ENCODE measurements around the gene PADI2. TPM values are rescaled to one million over a fixed set of nuclear protein-coding genes. Genes with fewer than 3 reads are reported as not detected.

PADI2 gene
- 1.3 and 1.5 TPM in 2 replicates for polyA plus RNA-seq

GRCh38 chr1:17119076-17119772, at the start of gene PADI2:
PADI2 (minus strand) TSS chr1:17119451; CDS start chr1:17119371, 80 bp downstream.

DNA sequence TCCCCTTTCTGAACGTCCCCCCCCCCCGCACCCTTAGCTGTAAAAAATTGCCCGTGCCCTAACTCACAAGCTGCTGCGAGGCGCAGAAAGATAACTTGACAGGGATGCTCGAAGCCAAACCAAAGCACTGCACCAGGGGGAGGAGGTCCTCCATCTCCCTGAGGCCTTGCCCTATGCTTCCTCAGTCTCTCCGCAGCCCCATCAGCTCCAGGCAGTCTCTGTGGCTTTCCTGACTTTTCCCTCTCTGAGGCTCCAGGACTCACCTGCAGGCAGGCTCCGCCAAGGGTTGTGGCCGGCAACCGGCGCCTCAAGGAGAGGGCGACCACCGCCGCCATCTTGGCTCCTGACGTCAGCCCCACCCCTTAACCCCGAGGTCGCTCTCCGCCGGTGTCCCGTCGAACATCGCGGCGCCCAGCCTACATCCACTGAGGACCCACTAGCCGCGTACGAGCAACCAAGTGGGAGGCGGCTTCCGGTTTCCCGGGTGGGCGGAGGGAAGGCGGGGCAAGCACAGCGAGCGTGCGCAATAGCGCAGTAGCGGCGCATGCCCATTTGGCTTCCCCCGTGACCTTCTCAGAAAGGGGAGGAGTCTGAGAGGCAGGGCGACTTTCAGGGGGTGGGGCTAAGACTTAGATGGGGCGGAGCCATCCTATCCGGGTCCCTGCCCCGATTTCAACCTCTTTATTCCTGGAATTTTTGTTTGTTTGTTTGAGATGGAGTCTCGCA, 65.4 kb downstream of the PADI2 start, which contains the start of gene SDHB:
TSS of gene SDHB (minus strand) at position 348 of the 726 bp plus-strand sequence. CDS start at position 335, 13 bp downstream.

Other genes with a start within 250 kb of the PADI2 start
- not detected in 2 replicates for gene RNU1-2, start 223.5 kb downstream of the PADI2 start, polyA plus RNA-seq
- 0.08 TPM in 1 of 2 replicates, not detected in the other for gene CROCC, start 197.5 kb downstream of the PADI2 start, polyA plus RNA-seq
- gene MFAP2, start 138.8 kb downstream of the PADI2 start, polyA plus RNA-seq, result not detected in 2 replicates
- 11.4 and 14.7 TPM in 2 replicates for gene ATP13A2, start 107.5 kb downstream of the PADI2 start, polyA plus RNA-seq
- 278 and 290 TPM in 2 replicates for gene SDHB, start 65.4 kb downstream of the PADI2 start, polyA plus RNA-seq
- gene PADI1, start 85.7 kb upstream of the PADI2 start, polyA plus RNA-seq, result not detected in 2 replicates
- gene PADI3, start 129.6 kb upstream of the PADI2 start, polyA plus RNA-seq, result not detected in 2 replicates
- 1.2 TPM in 1 of 2 replicates, not detected in the other for gene PADI4, start 188.7 kb upstream of the PADI2 start, polyA plus RNA-seq

Measured in Purkinje cell (primary cell).